BLaER1 treated with 17β-estradiol and CSF1 and Interleukin-3, amounts not matched to agents 10 nM and 100 nM (cell line): ENCODE measurements around the gene SERPINF2.
"Not testable (repeated sequence)": the region's sequence is repeated elsewhere in the genome, so short reads cannot be mapped to it uniquely, and the experiment has no call there.

Source experiments
- H3K27ac ChIP-seq, 11 experiments: shearing (Covaris generic); formaldehyde crosslinking; 2 replicates each; pipeline ENCODE4 v1.8.1; 2022
- H3K27me3 ChIP-seq, 11 experiments: shearing (Covaris generic); formaldehyde crosslinking; 2 replicates each; pipeline ENCODE4 v1.8.1; 2022
- H3K36me3 ChIP-seq, 11 experiments: shearing (Covaris generic); formaldehyde crosslinking; 2 replicates each; pipeline ENCODE4 v1.8.1; 2022
- H3K4me1 ChIP-seq, 10 experiments: shearing (Covaris generic); formaldehyde crosslinking; 2 replicates each; pipeline ENCODE4 v1.8.1; 2022
- H3K4me2 ChIP-seq, 11 experiments: shearing (Covaris generic); formaldehyde crosslinking; 2 replicates each; pipeline ENCODE4 v1.8.1; 2022
- H3K4me3 ChIP-seq, 10 experiments: shearing (Covaris generic); formaldehyde crosslinking; 2 replicates each; pipeline ENCODE4 v1.8.1; 2022
- H3K9ac ChIP-seq, 11 experiments: shearing (Covaris generic); formaldehyde crosslinking; 2 replicates each; pipeline ENCODE4 v1.8.1; 2022
- H3K9me3 ChIP-seq, 11 experiments: shearing (Covaris generic); formaldehyde crosslinking; replicated peaks in 1 of 11; 2 replicates each; pipeline ENCODE4 v1.8.1; 2022
- H4K20me1 ChIP-seq, 11 experiments: shearing (Covaris generic); formaldehyde crosslinking; 2 replicates each; pipeline ENCODE4 v1.8.1; 2022
- Cebpa-rat ChIP-seq, 11 experiments: shearing (Covaris generic); IDR thresholded peaks; 2 replicates each; pipeline ENCODE4 v1.8.1; 2022

The SERPINF2 gene

GRCh38 chr17:1758807-1759206 is 16.1 kb downstream of the SERPINF2 start:
- Histone ChIP-seq H3K4me3 (no peak overlapping the region), H3K9ac (no peak overlapping the region; a peak in 1 of 22 replicates), H3K36me3 (no peaks in the 10 kb centered on the region), H3K27ac (peak overlapping the region in 3 of 11 experiments; percentile 18 to 49 (median 39); a peak in 4 of 22 replicates), H3K9me3 (no peaks in the 10 kb centered on the region), H4K20me1 (no peaks in the 10 kb centered on the region), H3K4me1 (peaks cover 36 to 80% (median 54%) of the 10 kb centered on the region in 10 experiments), H3K27me3 (no peaks in the 10 kb centered on the region), H3K4me2 (peak overlapping the region in 5 of 11 experiments; percentile 28 to 83 (median 66); a peak in 9 of 22 replicates)
- no peak for TF ChIP-seq Cebpa-rat (IDR thresholded peaks at IDR 0.05)

- Histone ChIP-seq H3K9me3 (no peaks in the 10 kb centered on the region), H3K4me1 (peaks cover 43 to 80% (median 58%) of the 10 kb centered on the region in 10 experiments), H3K27me3 (no peaks in the 10 kb centered on the region), H3K9ac (no peak overlapping the region), H3K36me3 (no peaks in the 10 kb centered on the region), H3K4me2 (peak overlapping the region in 5 of 11 experiments; percentile 28 to 83 (median 66); a peak in 8 of 22 replicates), H4K20me1 (no peaks in the 10 kb centered on the region), H3K4me3 (no peak overlapping the region), H3K27ac (peak overlapping the region in 3 of 11 experiments; percentile 18 to 49 (median 39); a peak in 4 of 22 replicates)
- no peak for TF ChIP-seq Cebpa-rat (IDR thresholded peaks at IDR 0.05)
These were observed 16.9 kb downstream of the SERPINF2 start for GRCh38 chr17:1759529-1759928.

GRCh38 chr17:1762233-1762900 is 19.7 kb downstream of the SERPINF2 start:
- Histone ChIP-seq H4K20me1 (no peaks in the 10 kb centered on the region), H3K4me1 (peaks cover 50 to 82% (median 65%) of the 10 kb centered on the region in 10 experiments), H3K27me3 (no peaks in the 10 kb centered on the region), H3K9ac (peak overlapping the region; percentile 24 to 69 (median 61); a peak in 13 of 22 replicates), H3K9me3 (no peaks in the 10 kb centered on the region), H3K36me3 (no peaks in the 10 kb centered on the region), H3K4me2 (peak overlapping the region; percentile 65 to 94 (median 81)), H3K4me3 (no peak overlapping the region), H3K27ac (peak overlapping the region; percentile 64 to 85 (median 77); a peak in 19 of 22 replicates)
- TF ChIP-seq Cebpa-rat (IDR thresholded peaks at IDR 0.05): no peak

GRCh38 chr17:1762901-1763898 is 20.5 kb downstream of the SERPINF2 start:
- H3K9me3 ChIP-seq: no peaks in the 10 kb centered on the region
- peak overlapping the region; percentile 64 to 85 (median 77); a peak in 21 of 22 replicates for H3K27ac ChIP-seq
- H4K20me1 ChIP-seq: no peaks in the 10 kb centered on the region
- H3K4me1 ChIP-seq: peaks cover 50 to 86% (median 70%) of the 10 kb centered on the region in 10 experiments
- no peaks in the 10 kb centered on the region for H3K36me3 ChIP-seq
- H3K4me3 ChIP-seq: no peak overlapping the region
- no peak for TF ChIP-seq Cebpa-rat (IDR thresholded peaks at IDR 0.05)
- H3K9ac ChIP-seq: peak overlapping the region; percentile 24 to 69 (median 61); a peak in 20 of 22 replicates
- peak overlapping the region; percentile 65 to 94 (median 81) for H3K4me2 ChIP-seq
- H3K27me3 ChIP-seq: no peaks in the 10 kb centered on the region

GRCh38 chr17:1764284-1764683 is 21.6 kb downstream of the SERPINF2 start:
- H3K9ac ChIP-seq: peak overlapping the region; percentile 26 to 69 (median 61); a peak in 20 of 22 replicates

GRCh38 chr17:1764705-1765104 is 22.0 kb downstream of the SERPINF2 start:
- not testable (repeated sequence) for H4K20me1 ChIP-seq, H3K4me3 ChIP-seq, H3K36me3 ChIP-seq, H3K27me3 ChIP-seq, H3K9me3 ChIP-seq
- Histone ChIP-seq H3K27ac (peak overlapping the region; percentile 64 to 85 (median 77); a peak in 21 of 22 replicates), H3K9ac (peak overlapping the region in 10 of 11 experiments; percentile 1 to 69 (median 62); a peak in 16 of 22 replicates), H3K4me2 (peak overlapping the region; percentile 65 to 94 (median 81)), H3K4me1 (peaks cover 64 to 87% (median 80%) of the 10 kb centered on the region in 10 experiments)

More at GRCh38 chr17:1764284-1764683, 21.6 kb downstream of the SERPINF2 start:
- H3K4me1 ChIP-seq: peaks cover 59 to 86% (median 77%) of the 10 kb centered on the region in 10 experiments
- H3K36me3 ChIP-seq: no peaks in the 10 kb centered on the region
- H3K9me3 ChIP-seq: no peaks in the 10 kb centered on the region
- H3K4me3 ChIP-seq: no peak overlapping the region
- TF ChIP-seq Cebpa-rat (IDR thresholded peaks at IDR 0.05): no peak
- no peaks in the 10 kb centered on the region for H4K20me1 ChIP-seq
- peak overlapping the region; percentile 65 to 94 (median 81) for H3K4me2 ChIP-seq
- H3K27ac ChIP-seq: peak overlapping the region; percentile 64 to 85 (median 77); a peak in 21 of 22 replicates
- H3K27me3 ChIP-seq: no peaks in the 10 kb centered on the region

GRCh38 chr17:1765576-1765975 is 22.9 kb downstream of the SERPINF2 start:
- Histone ChIP-seq H3K4me3 (no peak overlapping the region), H4K20me1 (no peaks in the 10 kb centered on the region), H3K9ac (peak overlapping the region in 2 of 11 experiments; percentile 31 to 41; a peak in 2 of 22 replicates), H3K27ac (peak overlapping the region in 7 of 11 experiments; percentile 1 to 85 (median 75); a peak in 8 of 22 replicates), H3K4me2 (peak overlapping the region in 9 of 11 experiments; percentile 2 to 94 (median 69); a peak in 8 of 22 replicates), H3K4me1 (peaks cover 72 to 95% (median 89%) of the 10 kb centered on the region in 10 experiments), H3K36me3 (no peaks in the 10 kb centered on the region), H3K9me3 (no peaks in the 10 kb centered on the region), H3K27me3 (no peaks in the 10 kb centered on the region)
- TF ChIP-seq Cebpa-rat (IDR thresholded peaks at IDR 0.05): no peak

- peak overlapping the region in 9 of 11 experiments; percentile 32 to 78 (median 51); a peak in 16 of 22 replicates for H3K27ac ChIP-seq
- H4K20me1 ChIP-seq: no peaks in the 10 kb centered on the region
- peak overlapping the region in 7 of 11 experiments; percentile 4 to 55 (median 31); a peak in 7 of 22 replicates for H3K9ac ChIP-seq
- peaks cover 79 to 98% (median 94%) of the 10 kb centered on the region in 10 experiments for H3K4me1 ChIP-seq
- no peaks in the 10 kb centered on the region for H3K27me3 ChIP-seq
- no peak overlapping the region for H3K4me3 ChIP-seq
- peak overlapping the region in 6 of 11 experiments; percentile 20 to 94 (median 27); a peak in 9 of 22 replicates for H3K4me2 ChIP-seq
- no peaks in the 10 kb centered on the region for H3K9me3 ChIP-seq
- no peaks in the 10 kb centered on the region for H3K36me3 ChIP-seq
- TF ChIP-seq Cebpa-rat (IDR thresholded peaks at IDR 0.05): no peak
These were observed 23.9 kb downstream of the SERPINF2 start for GRCh38 chr17:1766382-1767135.
